ENCODE data around the gene SLCO2A1. TPM values are rescaled to one million over a fixed set of nuclear protein-coding genes. Genes with fewer than 3 reads are reported as not detected.

Gene SLCO2A1
- total RNA-seq, 1 experiment from 2014 or later, result 2.4 TPM

DNA sequence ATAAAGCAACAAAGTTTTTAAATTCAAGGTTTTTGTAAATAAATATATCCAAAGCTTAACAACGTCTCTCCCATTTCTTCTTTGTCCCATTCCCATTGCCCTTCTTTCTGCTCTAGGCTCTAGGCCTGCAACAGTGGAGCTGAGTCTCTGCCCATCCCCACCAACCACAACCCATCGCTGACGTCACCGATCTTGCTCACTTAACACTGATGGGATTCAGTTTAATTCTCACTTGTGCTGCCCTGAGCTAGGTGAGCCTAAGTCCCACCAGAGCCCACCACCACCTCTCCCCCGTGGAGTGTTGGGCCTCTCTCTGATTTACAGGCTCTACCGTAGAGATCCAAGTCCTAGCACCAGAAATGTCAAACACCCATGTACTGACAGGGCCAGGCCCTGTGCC lies 72.7 kb downstream of the SLCO2A1 start:
- no peak for DNase-seq

DNA sequence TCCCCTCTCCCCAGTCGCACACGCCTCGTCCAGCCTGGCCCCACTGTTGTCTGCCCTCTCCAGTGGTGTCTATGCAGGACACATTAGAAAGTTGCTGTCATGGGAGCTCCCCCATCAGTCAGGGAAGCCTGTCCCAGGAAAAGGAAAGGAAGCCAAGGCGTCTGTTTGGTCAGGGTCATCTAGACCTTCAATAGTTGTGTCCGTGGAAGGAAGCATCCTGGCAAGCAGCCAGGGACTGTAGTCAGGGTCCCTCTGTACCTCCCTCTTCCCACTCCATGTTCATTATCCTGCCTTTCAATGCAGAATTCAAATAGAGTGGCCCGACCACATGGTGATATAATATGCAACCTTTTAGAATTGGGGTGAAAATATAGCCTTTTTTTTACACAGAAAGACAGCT lies 73.4 kb downstream of the SLCO2A1 start:
- Histone ChIP-seq H3K27me3 (ENCODE audit: control insufficient read depth, insufficient read depth, low read length) (no peaks in the 10 kb centered on the region), H3K4me3 (ENCODE audit: insufficient read depth, low read depth, low read length) (no peak overlapping the region), H3K36me3 (replicated peaks; ENCODE audit: control insufficient read depth, insufficient read depth, low read length) (no peaks in the 10 kb centered on the region)
- DNase-seq, result no peak

More for the DNA sequence above, 72.7 kb downstream of the SLCO2A1 start:
- no peaks in the 10 kb centered on the region for H3K27me3 ChIP-seq (ENCODE audit: control insufficient read depth, insufficient read depth, low read length)
- H3K4me3 ChIP-seq (ENCODE audit: insufficient read depth, low read depth, low read length), result no peak overlapping the region
- no peaks in the 10 kb centered on the region for H3K36me3 ChIP-seq (replicated peaks; ENCODE audit: control insufficient read depth, insufficient read depth, low read length)

- DNase-seq, result no peak
- Histone ChIP-seq H3K27me3 (ENCODE audit: control insufficient read depth, insufficient read depth, low read length) (no peaks in the 10 kb centered on the region; the same call in 1 of the 2 replicates), H3K36me3 (replicated peaks; ENCODE audit: control insufficient read depth, insufficient read depth, low read length) (no peaks in the 10 kb centered on the region), H3K4me3 (ENCODE audit: insufficient read depth, low read depth, low read length) (no peak overlapping the region)
Observed at GRCh38 chr3:133955892-133956291, 73.8 kb downstream of the SLCO2A1 start.

- H3K27me3 ChIP-seq (ENCODE audit: control insufficient read depth, insufficient read depth, low read length), result no peaks in the 10 kb centered on the region; the same call in 1 of the 2 replicates
- H3K36me3 ChIP-seq (replicated peaks; ENCODE audit: control insufficient read depth, insufficient read depth, low read length), result no peaks in the 10 kb centered on the region
- no peak for DNase-seq
- H3K4me3 ChIP-seq (ENCODE audit: insufficient read depth, low read depth, low read length), result no peak overlapping the region
Observed at GRCh38 chr3:133954717-133955360, 74.9 kb downstream of the SLCO2A1 start.

GRCh38 chr3:133953297-133953696 lies 76.4 kb downstream of the SLCO2A1 start:
- Histone ChIP-seq H3K4me3 (ENCODE audit: insufficient read depth, low read depth, low read length) (no peak overlapping the region), H3K27me3 (ENCODE audit: control insufficient read depth, insufficient read depth, low read length) (no peaks in the 10 kb centered on the region; the same call in 1 of the 2 replicates), H3K36me3 (replicated peaks; ENCODE audit: control insufficient read depth, insufficient read depth, low read length) (no peaks in the 10 kb centered on the region)
- DNase-seq, result no peak

- H3K36me3 ChIP-seq (replicated peaks; ENCODE audit: control insufficient read depth, insufficient read depth, low read length), result no peaks in the 10 kb centered on the region
- peak; percentile 65 for DNase-seq
- no peak overlapping the region for H3K4me3 ChIP-seq (ENCODE audit: insufficient read depth, low read depth, low read length)
- H3K27me3 ChIP-seq (ENCODE audit: control insufficient read depth, insufficient read depth, low read length), result no peaks in the 10 kb centered on the region; the same call in 1 of the 2 replicates
Observed at GRCh38 chr3:133949438-133949837, 80.3 kb downstream of the SLCO2A1 start.

DNA sequence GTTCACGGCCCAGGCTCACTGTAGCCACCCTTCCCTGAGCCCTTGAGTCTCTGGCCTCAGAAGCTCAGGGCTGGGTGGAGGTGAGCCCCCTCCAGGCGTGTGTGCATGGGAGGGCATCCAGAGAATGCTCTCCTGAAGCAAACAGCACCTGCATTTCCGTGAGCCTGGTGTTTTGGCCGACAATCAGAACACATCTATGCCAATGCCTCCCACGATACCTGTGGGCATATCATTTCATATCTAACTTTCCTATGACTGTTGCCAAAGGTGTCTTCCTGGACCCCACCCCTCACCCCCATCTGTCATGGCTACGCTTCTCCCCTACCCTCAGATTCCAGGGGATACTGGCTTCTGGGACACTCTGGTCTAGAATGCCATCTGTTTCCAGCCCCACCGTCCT lies 80.7 kb downstream of the SLCO2A1 start:
- no peak overlapping the region for H3K4me3 ChIP-seq (ENCODE audit: insufficient read depth, low read depth, low read length)
- no peaks in the 10 kb centered on the region; the same call in 1 of the 2 replicates for H3K27me3 ChIP-seq (ENCODE audit: control insufficient read depth, insufficient read depth, low read length)
- H3K36me3 ChIP-seq (replicated peaks; ENCODE audit: control insufficient read depth, insufficient read depth, low read length), result no peaks in the 10 kb centered on the region
- DNase-seq, result no peak

- no peak for DNase-seq
- no peaks in the 10 kb centered on the region for H3K36me3 ChIP-seq (replicated peaks; ENCODE audit: control insufficient read depth, insufficient read depth, low read length)
- no peak overlapping the region for H3K4me3 ChIP-seq (ENCODE audit: insufficient read depth, low read depth, low read length)
- H3K27me3 ChIP-seq (ENCODE audit: control insufficient read depth, insufficient read depth, low read length), result no peaks in the 10 kb centered on the region; the same call in 1 of the 2 replicates
Observed at GRCh38 chr3:133948131-133948810, 81.5 kb downstream of the SLCO2A1 start.

DNA sequence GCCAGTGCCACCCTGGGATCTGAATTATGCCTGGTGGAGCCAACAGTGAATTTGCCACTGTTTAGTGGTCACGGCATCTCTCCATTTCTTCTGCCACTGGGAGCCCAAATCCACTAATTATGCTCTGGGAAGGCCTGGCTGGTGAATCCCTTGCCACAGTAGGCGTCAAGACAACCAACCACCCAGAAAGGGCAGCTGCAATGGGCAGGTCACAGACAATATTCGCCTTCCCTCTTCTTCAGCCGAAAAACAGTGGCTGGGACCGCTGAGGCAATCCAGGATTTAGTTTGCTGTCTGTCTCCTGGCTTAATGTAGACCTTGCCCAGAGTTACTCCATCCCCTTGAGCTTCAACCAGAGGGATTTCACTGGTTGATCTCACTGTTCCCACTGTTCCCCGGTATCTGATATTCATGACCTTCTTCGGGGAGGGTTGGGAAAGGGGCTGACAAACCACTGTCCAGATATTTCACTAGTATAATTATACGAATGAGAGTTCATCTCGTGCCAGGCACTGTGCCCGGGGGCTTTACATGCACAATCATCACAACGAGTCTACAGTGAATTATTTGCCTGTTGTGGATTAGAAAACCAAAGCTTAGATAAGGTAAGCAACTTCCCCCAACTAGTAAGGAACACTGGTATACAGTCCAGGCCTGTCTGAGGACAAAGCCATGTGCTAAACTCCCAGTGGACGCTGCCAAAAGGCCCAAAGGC lies 84.2 kb downstream of the SLCO2A1 start:
- DNase-seq, result no peak
- no peaks in the 10 kb centered on the region for H3K36me3 ChIP-seq (replicated peaks; ENCODE audit: control insufficient read depth, insufficient read depth, low read length)
- H3K4me3 ChIP-seq (ENCODE audit: insufficient read depth, low read depth, low read length), result no peak overlapping the region
- H3K27me3 ChIP-seq (ENCODE audit: control insufficient read depth, insufficient read depth, low read length), result no peaks in the 10 kb centered on the region; the same call in 1 of the 2 replicates

DNA sequence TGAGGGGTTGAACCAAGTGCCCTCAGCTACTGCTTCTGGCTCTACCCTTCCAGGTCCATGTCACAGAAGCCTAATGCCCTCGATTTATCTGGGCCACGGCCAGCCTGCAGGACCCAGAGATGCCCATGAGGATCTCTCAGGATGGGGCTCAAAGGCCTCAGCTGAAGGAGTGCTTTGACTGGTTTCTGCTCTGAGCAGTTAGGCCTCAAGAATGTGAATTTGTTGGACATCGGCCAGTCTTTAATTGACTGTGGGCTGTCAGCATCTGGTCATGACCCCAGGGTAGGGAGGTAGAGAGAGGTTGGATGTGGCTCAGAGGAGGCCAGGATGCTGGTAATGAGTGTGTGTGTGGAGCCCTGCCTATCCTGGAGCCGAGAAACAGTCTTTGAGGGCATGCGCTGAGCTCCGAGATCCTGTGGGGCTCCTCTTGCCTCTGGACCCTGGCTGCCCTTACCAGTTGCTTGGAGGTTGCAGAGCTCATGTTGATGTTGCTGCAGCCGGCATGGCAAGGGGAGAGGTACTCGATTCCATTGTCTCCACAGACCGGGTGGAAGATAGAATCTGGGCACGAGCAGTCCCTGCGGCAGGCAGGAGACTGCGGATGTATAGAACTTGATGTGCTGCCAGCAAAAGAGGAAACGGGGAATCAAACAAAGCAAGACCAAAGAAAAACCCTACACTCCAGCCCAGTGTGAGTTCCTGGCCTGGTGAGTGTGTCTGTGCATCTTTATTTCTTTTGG lies 84.9 kb downstream of the SLCO2A1 start:
- Histone ChIP-seq H3K4me3 (ENCODE audit: insufficient read depth, low read depth, low read length) (no peak overlapping the region), H3K36me3 (replicated peaks; ENCODE audit: control insufficient read depth, insufficient read depth, low read length) (no peaks in the 10 kb centered on the region), H3K27me3 (ENCODE audit: control insufficient read depth, insufficient read depth, low read length) (no peaks in the 10 kb centered on the region)
- no peak for DNase-seq

DNA sequence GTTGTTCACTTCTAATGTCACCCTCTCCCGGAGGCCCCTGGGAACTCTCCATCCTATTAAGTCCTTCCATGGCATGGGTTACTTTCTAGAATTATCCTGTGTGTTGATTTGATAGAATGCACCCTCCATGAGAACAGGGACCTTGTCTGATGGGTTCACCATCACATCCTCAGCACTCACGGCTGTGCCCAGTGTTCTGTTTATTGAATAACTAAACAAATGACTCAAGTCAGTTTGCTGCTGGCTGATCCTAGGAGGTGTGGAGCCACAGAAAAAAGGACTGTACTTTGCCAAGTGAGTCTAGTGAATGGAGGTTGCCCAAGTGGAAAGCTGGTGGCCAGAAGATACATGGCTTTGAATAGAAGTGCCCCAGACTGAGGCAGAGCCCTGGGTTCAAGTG lies 85.5 kb downstream of the SLCO2A1 start:
- DNase-seq, result no peak
- no peak overlapping the region for H3K4me3 ChIP-seq (ENCODE audit: insufficient read depth, low read depth, low read length)
- H3K27me3 ChIP-seq (ENCODE audit: control insufficient read depth, insufficient read depth, low read length), result no peaks in the 10 kb centered on the region
- no peaks in the 10 kb centered on the region for H3K36me3 ChIP-seq (replicated peaks; ENCODE audit: control insufficient read depth, insufficient read depth, low read length)

- H3K27me3 ChIP-seq (ENCODE audit: control insufficient read depth, insufficient read depth, low read length), result no peaks in the 10 kb centered on the region
- H3K36me3 ChIP-seq (replicated peaks; ENCODE audit: control insufficient read depth, insufficient read depth, low read length), result no peaks in the 10 kb centered on the region
- H3K4me3 ChIP-seq (ENCODE audit: insufficient read depth, low read depth, low read length), result no peak overlapping the region
- DNase-seq, result no peak
Observed at GRCh38 chr3:133943639-133944141, 86.0 kb downstream of the SLCO2A1 start.

- DNase-seq, result no peak
- Histone ChIP-seq H3K4me3 (ENCODE audit: insufficient read depth, low read depth, low read length) (no peak overlapping the region), H3K27me3 (ENCODE audit: control insufficient read depth, insufficient read depth, low read length) (no peaks in the 10 kb centered on the region), H3K36me3 (replicated peaks; ENCODE audit: control insufficient read depth, insufficient read depth, low read length) (no peaks in the 10 kb centered on the region)
Observed at GRCh38 chr3:133943031-133943535, 86.6 kb downstream of the SLCO2A1 start.

DNA sequence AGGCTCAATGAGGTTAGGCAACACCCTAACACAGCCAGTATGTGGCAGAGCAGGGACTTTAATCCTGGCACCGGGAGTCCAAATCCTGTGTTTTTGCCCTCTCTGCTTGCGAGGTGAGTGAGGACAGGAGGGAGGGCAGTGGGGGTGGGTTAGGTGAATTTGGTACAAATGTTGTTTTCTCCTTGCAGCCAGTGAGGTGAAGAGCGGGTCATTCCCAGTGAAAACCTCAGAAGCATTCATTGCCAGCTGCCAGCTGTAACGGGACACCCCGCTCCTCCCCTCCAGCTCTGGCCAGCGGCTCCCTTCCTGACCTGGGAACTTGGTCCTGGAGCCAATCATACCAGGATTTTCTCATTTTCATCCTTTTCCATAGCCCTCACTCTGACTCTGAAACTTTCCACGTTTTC lies 88.3 kb downstream of the SLCO2A1 start:
- Histone ChIP-seq H3K4me3 (ENCODE audit: insufficient read depth, low read depth, low read length) (no peak overlapping the region), H3K36me3 (replicated peaks; ENCODE audit: control insufficient read depth, insufficient read depth, low read length) (no peaks in the 10 kb centered on the region), H3K27me3 (ENCODE audit: control insufficient read depth, insufficient read depth, low read length) (no peaks in the 10 kb centered on the region)
- DNase-seq, result peak; percentile 70
